ENCODE measurements around the gene MYBBP1A.

MYBBP1A gene

GRCh38 chr17:4492721-4493561 lies 62.2 kb downstream of the MYBBP1A start:
- no peaks in the 10 kb centered on the region for H3K36me3 ChIP-seq (ENCODE audit: insufficient read depth, insufficient read length, low read length)
- no peaks in the 10 kb centered on the region for H3K9me3 ChIP-seq (ENCODE audit: insufficient read depth, low read length)
- H3K27me3 ChIP-seq (ENCODE audit: insufficient read depth, insufficient read length) = peaks cover 17% of the 10 kb centered on the region
- TF ChIP-seq ZNF274 (IDR thresholded peaks at IDR 0.05; ENCODE audit: low read depth, low read length) = no peak
- no peak for TF ChIP-seq SUZ12 (IDR thresholded peaks at IDR 0.05; ENCODE audit: extremely low read depth, insufficient read depth, insufficient read length)
- TF ChIP-seq YY1 (IDR thresholded peaks at IDR 0.05; ENCODE audit: insufficient read depth, insufficient read length) = no peak
- no peak overlapping the region for H3K4me3 ChIP-seq (ENCODE audit: insufficient read length, low read depth)
- peak; percentile 67 for DNase-seq (ENCODE audit: low read depth, low spot score)
- H3K4me1 ChIP-seq (ENCODE audit: insufficient read depth, insufficient read length) = peaks cover under 1% of the 10 kb centered on the region
- no peak overlapping the region for H3K9ac ChIP-seq (ENCODE audit: insufficient read length, low read depth)

- no peak overlapping the region for H3K9ac ChIP-seq (ENCODE audit: insufficient read length, low read depth)
- H3K36me3 ChIP-seq (ENCODE audit: insufficient read depth, insufficient read length, low read length) = no peaks in the 10 kb centered on the region
- TF ChIP-seq SUZ12 (IDR thresholded peaks at IDR 0.05; ENCODE audit: extremely low read depth, insufficient read depth, insufficient read length) (no peak), ZNF274 (IDR thresholded peaks at IDR 0.05; ENCODE audit: low read depth, low read length) (no peak), YY1 (IDR thresholded peaks at IDR 0.05; ENCODE audit: insufficient read depth, insufficient read length) (no peak)
- H3K27me3 ChIP-seq (ENCODE audit: insufficient read depth, insufficient read length) = no peaks in the 10 kb centered on the region
- DNase-seq (ENCODE audit: low read depth, low spot score) = no peak
- no peak overlapping the region for H3K4me3 ChIP-seq (ENCODE audit: insufficient read length, low read depth)
- peaks cover 3% of the 10 kb centered on the region for H3K4me1 ChIP-seq (ENCODE audit: insufficient read depth, insufficient read length)
- no peaks in the 10 kb centered on the region for H3K9me3 ChIP-seq (ENCODE audit: insufficient read depth, low read length)
Observed at GRCh38 chr17:4490637-4491061, 64.5 kb downstream of the MYBBP1A start.

GRCh38 chr17:4490109-4490591 lies 65.0 kb downstream of the MYBBP1A start:
- Histone ChIP-seq H3K9ac (ENCODE audit: insufficient read length, low read depth) (no peak overlapping the region), H3K4me1 (ENCODE audit: insufficient read depth, insufficient read length) (peaks cover 3% of the 10 kb centered on the region), H3K4me3 (ENCODE audit: insufficient read length, low read depth) (no peak overlapping the region), H3K9me3 (ENCODE audit: insufficient read depth, low read length) (no peaks in the 10 kb centered on the region), H3K27me3 (ENCODE audit: insufficient read depth, insufficient read length) (no peaks in the 10 kb centered on the region), H3K36me3 (ENCODE audit: insufficient read depth, insufficient read length, low read length) (no peaks in the 10 kb centered on the region)
- DNase-seq (ENCODE audit: low read depth, low spot score) = no peak
- no peak for TF ChIP-seq ZNF274 (IDR thresholded peaks at IDR 0.05; ENCODE audit: low read depth, low read length)
- no peak for TF ChIP-seq YY1 (IDR thresholded peaks at IDR 0.05; ENCODE audit: insufficient read depth, insufficient read length)
- TF ChIP-seq SUZ12 (IDR thresholded peaks at IDR 0.05; ENCODE audit: extremely low read depth, insufficient read depth, insufficient read length) = no peak

DNA sequence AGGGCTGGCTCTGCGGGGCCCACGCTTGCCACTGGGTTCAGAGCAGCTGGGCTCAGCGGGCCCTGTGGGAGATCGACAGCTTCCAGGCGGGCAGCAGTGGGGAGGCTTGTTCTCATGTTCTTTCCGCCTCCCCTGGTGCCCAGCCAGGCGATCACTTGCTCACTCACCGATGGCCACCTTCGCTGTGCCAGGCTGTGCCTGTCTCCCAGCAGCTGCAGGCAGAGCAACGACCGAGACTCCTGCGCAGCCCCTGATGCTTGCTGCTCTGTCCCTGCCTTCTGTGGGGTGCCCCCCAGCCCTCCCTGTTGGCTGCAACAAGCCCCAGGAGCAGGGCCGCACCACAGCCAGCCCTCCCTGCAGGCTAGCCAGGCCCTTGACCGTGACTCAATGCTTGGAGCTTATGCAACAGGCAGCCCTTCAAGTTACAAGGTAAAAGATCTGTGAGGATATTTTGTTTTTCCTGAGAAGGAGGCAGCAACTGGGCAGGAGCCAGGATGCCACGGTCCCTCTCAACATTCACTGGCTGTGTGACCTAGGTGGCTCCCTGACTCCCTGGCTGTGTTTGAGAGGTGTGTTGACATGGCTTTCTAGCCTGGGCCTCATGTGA lies 66.1 kb downstream of the MYBBP1A start:
- Histone ChIP-seq H3K4me3 (ENCODE audit: insufficient read length, low read depth) (no peak overlapping the region), H3K9ac (ENCODE audit: insufficient read length, low read depth) (no peak overlapping the region), H3K9me3 (ENCODE audit: insufficient read depth, low read length) (no peaks in the 10 kb centered on the region), H3K27me3 (ENCODE audit: insufficient read depth, insufficient read length) (no peaks in the 10 kb centered on the region), H3K4me1 (ENCODE audit: insufficient read depth, insufficient read length) (peaks cover 3% of the 10 kb centered on the region), H3K36me3 (ENCODE audit: insufficient read depth, insufficient read length, low read length) (no peaks in the 10 kb centered on the region)
- TF ChIP-seq SUZ12 (IDR thresholded peaks at IDR 0.05; ENCODE audit: extremely low read depth, insufficient read depth, insufficient read length) (no peak), ZNF274 (IDR thresholded peaks at IDR 0.05; ENCODE audit: low read depth, low read length) (no peak), YY1 (IDR thresholded peaks at IDR 0.05; ENCODE audit: insufficient read depth, insufficient read length) (no peak)
- no peak for DNase-seq (ENCODE audit: low read depth, low spot score)
